GM12878 (cell line): ENCODE results near the gene MAPKAP1. TPM values are rescaled to one million over a fixed set of nuclear protein-coding genes. Genes with fewer than 3 reads are reported as not detected.

Experiments used
- BHLHE40 ChIP-seq, 2 experiments: fragments of 450-650 bp in 1 of 2; IDR thresholded peaks; 2 replicates each; pipeline ENCODE4 v1.6.1; 2011 to 2017; ENCODE audit warnings: low read depth in 2 of 2, borderline replicate concordance in 1 of 2, improper control_type of control experiment in 1 of 2, low read length in 1 of 2, mild to moderate bottlenecking in 1 of 2
- CEBPB ChIP-seq, 2 experiments: fragments of 150-350 bp in 1 of 2; IDR thresholded peaks; 2 replicates each; pipeline ENCODE4 v1.6.1; 2012 to 2014; ENCODE audit warnings: low read depth in 2 of 2, low read length in 2 of 2, borderline replicate concordance in 1 of 2, inconsistent platforms in 1 of 2
- EED ChIP-seq: sonication (generic); IDR thresholded peaks from 2 replicates; pipeline ENCODE4 v1.6.1; 2016; ENCODE audit warnings: antibody characterized with exemption, low read depth
- EGR1 ChIP-seq, 2 experiments: IDR thresholded peaks; 1 replicate in 1 of 2; 2 replicates in 1 of 2; pipeline ENCODE4 v1.6.1; 2011 to 2012; ENCODE audit warnings: low read depth in 2 of 2, low read length in 2 of 2, borderline replicate concordance in 1 of 2, mild to moderate bottlenecking in 1 of 2, moderate library complexity in 1 of 2
- GABPA ChIP-seq: IDR thresholded peaks from 2 replicates; pipeline ENCODE4 v1.6.1; 2014; ENCODE audit warnings: antibody characterized with exemption, low read depth, mild to moderate bottlenecking, inconsistent platforms
- HCFC1 ChIP-seq: fragments of 150-350 bp; IDR thresholded peaks from 2 replicates; pipeline ENCODE4 v1.6.1; 2014; ENCODE audit warnings: low read length
- IRF4 ChIP-seq: IDR thresholded peaks from 2 replicates; pipeline ENCODE4 v1.6.1; 2011; ENCODE audit warnings: low read depth, low read length
- JUNB ChIP-seq: IDR thresholded peaks from 2 replicates; pipeline ENCODE4 v1.6.1; 2016; ENCODE audit warnings: antibody characterized with exemption, mild to moderate bottlenecking
- MTA3 ChIP-seq: IDR thresholded peaks from 2 replicates; pipeline ENCODE4 v1.6.1; 2012; ENCODE audit warnings: low read length, inconsistent platforms, borderline replicate concordance
- MXI1 ChIP-seq: fragments of 150-350 bp; IDR thresholded peaks from 2 replicates; pipeline ENCODE4 v1.6.1; 2011; ENCODE audit warnings: low read depth, mild to moderate bottlenecking, inconsistent platforms, low read length, improper control_type of control experiment
- NFIC ChIP-seq: IDR thresholded peaks from 2 replicates; pipeline ENCODE4 v1.6.1; 2012; ENCODE audit warnings: low read depth, mild to moderate bottlenecking, inconsistent platforms, low read length, moderate library complexity
- NR2F1 ChIP-seq: fragments of 450-650 bp; conservative IDR thresholded peaks from 2 replicates; pipeline ENCODE4 v1.6.1; 2017; ENCODE audit warnings: mild to moderate bottlenecking
- PML ChIP-seq: IDR thresholded peaks from 2 replicates; pipeline ENCODE4 v1.6.1; 2012; ENCODE audit warnings: low read length, inconsistent platforms
- RAD21 ChIP-seq: IDR thresholded peaks from 2 replicates; pipeline ENCODE4 v1.6.1; 2011; ENCODE audit warnings: mild to moderate bottlenecking, low read depth, low read length, moderate library complexity; ENCODE audit not compliant: insufficient read depth
- RUNX3 ChIP-seq: IDR thresholded peaks from 2 replicates; pipeline ENCODE4 v1.6.1; 2012; ENCODE audit warnings: low read length, inconsistent platforms
- SMAD1 ChIP-seq: fragments of 450-650 bp; IDR thresholded peaks from 2 replicates; pipeline ENCODE4 v1.6.1; 2018; ENCODE audit warnings: mild to moderate bottlenecking, low read depth; ENCODE audit not compliant: partially characterized antibody
- SMAD5 ChIP-seq: IDR thresholded peaks from 2 replicates; pipeline ENCODE4 v1.6.1; 2016; ENCODE audit warnings: antibody characterized with exemption, low read depth
- SREBF1 ChIP-seq: IDR thresholded peaks from 2 replicates; pipeline ENCODE4 v1.6.1; 2012; ENCODE audit warnings: mild to moderate bottlenecking, low read length
- STAT1 ChIP-seq: fragments of 450-650 bp; conservative IDR thresholded peaks from 2 replicates; pipeline ENCODE4 v1.6.1; 2014; ENCODE audit warnings: antibody characterized with exemption, mild to moderate bottlenecking
- polyA plus RNA-seq, 11 experiments: library from polyadenylated mRNA; depleted of rRNA in 4 of 11; unstranded in 6 of 11; stranded (reverse) in 5 of 11; fragments of >200 nt; fragmentation: Nextera tagmentation in 4 of 11; fragmentation: Illumina TruSeq in 1 of 11; extraction: Ambion mirVana in 4 of 11; extraction: Trizol in 1 of 11; gene quantifications; 1 replicate in 1 of 11; 2 replicates in 10 of 11; pipeline versions ENCODE4 v1.2.1 to v1.2.3, GENCODE V29; 2011 to 2016; ENCODE audit warnings: inconsistent platforms in 2 of 11, missing spikeins in 2 of 11, low read depth in 1 of 11
- total RNA-seq, 4 experiments: library from RNA; depleted of rRNA in 3 of 4; stranded (reverse); fragments of >200 nt in 3 of 4; fragmentation: Illumina TruSeq in 1 of 4; extraction: Trizol in 1 of 4; gene quantifications; 2 replicates each; pipeline versions ENCODE4 v1.2.1 to v1.2.3, GENCODE V29; 2013 to 2021
- TF ChIP-seq, protein P1 (sequence below): fragments of 450-650 bp; IDR thresholded peaks from 2 replicates; pipeline ENCODE4 v1.6.1; 2016; ENCODE audit warnings: mild to moderate bottlenecking
- TF ChIP-seq, protein P2 (sequence below): fragments of 450-650 bp; conservative IDR thresholded peaks from 2 replicates; pipeline ENCODE4 v1.6.1; 2017; ENCODE audit warnings: mild to moderate bottlenecking, moderate library complexity
- TF ChIP-seq, protein P3 (sequence below): IDR thresholded peaks from 2 replicates; pipeline ENCODE4 v1.6.1; 2012; ENCODE audit warnings: improper control_type of control experiment, low read depth, low read length; ENCODE audit not compliant: insufficient replicate concordance

MAPKAP1 gene
- total and polyA plus RNA-seq, 10 of the 15 experiments (the other 5 are each of a cell fraction or from before 2014, with no cell fraction given): 5.1 to 188 (median 105) TPM

DNA sequence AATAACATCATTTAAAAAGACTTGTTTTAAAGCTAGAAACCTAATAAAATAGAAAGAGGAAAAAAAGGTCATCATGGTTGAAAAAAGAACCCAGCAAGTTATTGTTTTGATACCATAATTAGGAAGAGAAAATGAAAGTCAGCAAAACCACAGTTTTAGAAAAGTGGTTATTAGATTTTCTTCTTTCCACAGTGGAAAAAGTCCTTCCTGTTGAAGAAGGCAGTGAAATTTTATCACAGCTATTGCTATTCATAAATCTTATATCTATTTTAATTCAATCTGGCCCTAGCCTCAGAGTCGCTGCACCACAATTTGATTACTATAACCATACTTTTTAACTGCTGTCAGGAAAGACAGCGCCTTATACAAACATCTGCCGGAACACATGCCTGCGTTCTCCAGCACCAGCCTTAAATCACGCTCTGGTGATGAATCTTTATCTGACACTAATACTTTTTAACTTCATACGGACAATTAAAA lies 60.3 kb downstream of the MAPKAP1 start (continued):
- TF ChIP-seq, protein P1, sequence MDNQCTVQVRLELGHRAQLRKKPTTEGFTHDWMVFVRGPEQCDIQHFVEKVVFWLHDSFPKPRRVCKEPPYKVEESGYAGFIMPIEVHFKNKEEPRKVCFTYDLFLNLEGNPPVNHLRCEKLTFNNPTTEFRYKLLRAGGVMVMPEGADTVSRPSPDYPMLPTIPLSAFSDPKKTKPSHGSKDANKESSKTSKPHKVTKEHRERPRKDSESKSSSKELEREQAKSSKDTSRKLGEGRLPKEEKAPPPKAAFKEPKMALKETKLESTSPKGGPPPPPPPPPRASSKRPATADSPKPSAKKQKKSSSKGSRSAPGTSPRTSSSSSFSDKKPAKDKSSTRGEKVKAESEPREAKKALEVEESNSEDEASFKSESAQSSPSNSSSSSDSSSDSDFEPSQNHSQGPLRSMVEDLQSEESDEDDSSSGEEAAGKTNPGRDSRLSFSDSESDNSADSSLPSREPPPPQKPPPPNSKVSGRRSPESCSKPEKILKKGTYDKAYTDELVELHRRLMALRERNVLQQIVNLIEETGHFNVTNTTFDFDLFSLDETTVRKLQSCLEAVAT: peak; percentile 70
- peak; percentile 13 for TF ChIP-seq SMAD1
- TF ChIP-seq MXI1: 0 out of 2 replicates have a peak, but pooled peaks have one; percentile 25
- peak; percentile 70 for TF ChIP-seq NR2F1
- no peak for TF ChIP-seq STAT1
- 0 out of 2 replicates have a peak, but pooled peaks have one; percentile 2 for TF ChIP-seq RAD21
- peak; percentile 97 for TF ChIP-seq NFIC
- TF ChIP-seq JUNB: peak; percentile 27; the same call in 1 of the 2 replicates
- TF ChIP-seq BHLHE40 (IDR thresholded peaks at IDR 0.05; ENCODE audit: borderline replicate concordance in 1 of 2, low read depth in 2 of 2, low read length in 1 of 2): 0 out of 4 replicates have a peak, but pooled peaks of 1 of the 2 experiments have one; percentile 49
- TF ChIP-seq PML: peak; percentile 34; the same call in 1 of the 2 replicates
- TF ChIP-seq EGR1 (IDR thresholded peaks at IDR 0.05; ENCODE audit: borderline replicate concordance in 1 of 2, low read depth in 2 of 2, low read length in 2 of 2): no peak
- TF ChIP-seq CEBPB (IDR thresholded peaks at IDR 0.05; ENCODE audit: borderline replicate concordance in 1 of 2, low read depth in 2 of 2, low read length in 2 of 2): peak in 1 of 2 experiments; percentile 88; a peak in 1 of 4 replicates
- 0 out of 2 replicates have a peak, but pooled peaks have one; percentile 14 for TF ChIP-seq IRF4
- TF ChIP-seq EED: peak; percentile 55; the same call in 1 of the 2 replicates
- peak; percentile 92 for TF ChIP-seq MTA3
- TF ChIP-seq, protein P2, sequence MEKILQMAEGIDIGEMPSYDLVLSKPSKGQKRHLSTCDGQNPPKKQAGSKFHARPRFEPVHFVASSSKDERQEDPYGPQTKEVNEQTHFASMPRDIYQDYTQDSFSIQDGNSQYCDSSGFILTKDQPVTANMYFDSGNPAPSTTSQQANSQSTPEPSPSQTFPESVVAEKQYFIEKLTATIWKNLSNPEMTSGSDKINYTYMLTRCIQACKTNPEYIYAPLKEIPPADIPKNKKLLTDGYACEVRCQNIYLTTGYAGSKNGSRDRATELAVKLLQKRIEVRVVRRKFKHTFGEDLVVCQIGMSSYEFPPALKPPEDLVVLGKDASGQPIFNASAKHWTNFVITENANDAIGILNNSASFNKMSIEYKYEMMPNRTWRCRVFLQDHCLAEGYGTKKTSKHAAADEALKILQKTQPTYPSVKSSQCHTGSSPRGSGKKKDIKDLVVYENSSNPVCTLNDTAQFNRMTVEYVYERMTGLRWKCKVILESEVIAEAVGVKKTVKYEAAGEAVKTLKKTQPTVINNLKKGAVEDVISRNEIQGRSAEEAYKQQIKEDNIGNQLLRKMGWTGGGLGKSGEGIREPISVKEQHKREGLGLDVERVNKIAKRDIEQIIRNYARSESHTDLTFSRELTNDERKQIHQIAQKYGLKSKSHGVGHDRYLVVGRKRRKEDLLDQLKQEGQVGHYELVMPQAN: no peak
- peak; percentile 30; the same call in 1 of the 2 replicates for TF ChIP-seq GABPA
- TF ChIP-seq SMAD5: no peak
- TF ChIP-seq, protein P3, sequence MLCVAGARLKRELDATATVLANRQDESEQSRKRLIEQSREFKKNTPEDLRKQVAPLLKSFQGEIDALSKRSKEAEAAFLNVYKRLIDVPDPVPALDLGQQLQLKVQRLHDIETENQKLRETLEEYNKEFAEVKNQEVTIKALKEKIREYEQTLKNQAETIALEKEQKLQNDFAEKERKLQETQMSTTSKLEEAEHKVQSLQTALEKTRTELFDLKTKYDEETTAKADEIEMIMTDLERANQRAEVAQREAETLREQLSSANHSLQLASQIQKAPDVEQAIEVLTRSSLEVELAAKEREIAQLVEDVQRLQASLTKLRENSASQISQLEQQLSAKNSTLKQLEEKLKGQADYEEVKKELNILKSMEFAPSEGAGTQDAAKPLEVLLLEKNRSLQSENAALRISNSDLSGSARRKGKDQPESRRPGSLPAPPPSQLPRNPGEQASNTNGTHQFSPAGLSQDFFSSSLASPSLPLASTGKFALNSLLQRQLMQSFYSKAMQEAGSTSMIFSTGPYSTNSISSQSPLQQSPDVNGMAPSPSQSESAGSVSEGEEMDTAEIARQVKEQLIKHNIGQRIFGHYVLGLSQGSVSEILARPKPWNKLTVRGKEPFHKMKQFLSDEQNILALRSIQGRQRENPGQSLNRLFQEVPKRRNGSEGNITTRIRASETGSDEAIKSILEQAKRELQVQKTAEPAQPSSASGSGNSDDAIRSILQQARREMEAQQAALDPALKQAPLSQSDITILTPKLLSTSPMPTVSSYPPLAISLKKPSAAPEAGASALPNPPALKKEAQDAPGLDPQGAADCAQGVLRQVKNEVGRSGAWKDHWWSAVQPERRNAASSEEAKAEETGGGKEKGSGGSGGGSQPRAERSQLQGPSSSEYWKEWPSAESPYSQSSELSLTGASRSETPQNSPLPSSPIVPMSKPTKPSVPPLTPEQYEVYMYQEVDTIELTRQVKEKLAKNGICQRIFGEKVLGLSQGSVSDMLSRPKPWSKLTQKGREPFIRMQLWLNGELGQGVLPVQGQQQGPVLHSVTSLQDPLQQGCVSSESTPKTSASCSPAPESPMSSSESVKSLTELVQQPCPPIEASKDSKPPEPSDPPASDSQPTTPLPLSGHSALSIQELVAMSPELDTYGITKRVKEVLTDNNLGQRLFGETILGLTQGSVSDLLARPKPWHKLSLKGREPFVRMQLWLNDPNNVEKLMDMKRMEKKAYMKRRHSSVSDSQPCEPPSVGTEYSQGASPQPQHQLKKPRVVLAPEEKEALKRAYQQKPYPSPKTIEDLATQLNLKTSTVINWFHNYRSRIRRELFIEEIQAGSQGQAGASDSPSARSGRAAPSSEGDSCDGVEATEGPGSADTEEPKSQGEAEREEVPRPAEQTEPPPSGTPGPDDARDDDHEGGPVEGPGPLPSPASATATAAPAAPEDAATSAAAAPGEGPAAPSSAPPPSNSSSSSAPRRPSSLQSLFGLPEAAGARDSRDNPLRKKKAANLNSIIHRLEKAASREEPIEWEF: no peak
- peak; percentile 96 for TF ChIP-seq RUNX3
- no peak for TF ChIP-seq HCFC1
- no peak for TF ChIP-seq SREBF1
